ENCODE measurements around the gene DGKD. TPM values are rescaled to one million over a fixed set of nuclear protein-coding genes. Genes with fewer than 3 reads are reported as not detected.

DGKD gene
- total RNA-seq, 1 experiment from 2014 or later: 41.4 TPM

DNA sequence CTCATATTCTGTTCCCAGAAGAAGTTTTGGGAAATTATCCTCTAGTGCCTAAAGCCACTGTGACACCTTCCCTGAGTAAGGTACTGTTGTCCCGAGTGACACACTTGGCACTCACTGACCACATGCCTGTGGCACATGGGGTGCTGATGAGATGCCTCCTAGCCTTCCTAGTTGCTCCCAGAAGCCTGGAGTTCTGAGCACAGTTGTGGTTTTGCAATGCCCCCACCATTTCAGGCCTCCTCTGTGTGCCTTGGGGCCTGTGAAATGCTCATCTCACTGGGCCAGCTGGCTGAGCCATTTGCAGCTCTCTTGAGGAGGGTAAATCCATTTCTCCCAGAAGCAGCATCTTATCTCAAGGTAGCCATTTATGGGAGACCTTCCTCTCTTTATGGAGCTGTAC lies 91.8 kb downstream of the DGKD start (continued):
- TF ChIP-seq, protein P1, sequence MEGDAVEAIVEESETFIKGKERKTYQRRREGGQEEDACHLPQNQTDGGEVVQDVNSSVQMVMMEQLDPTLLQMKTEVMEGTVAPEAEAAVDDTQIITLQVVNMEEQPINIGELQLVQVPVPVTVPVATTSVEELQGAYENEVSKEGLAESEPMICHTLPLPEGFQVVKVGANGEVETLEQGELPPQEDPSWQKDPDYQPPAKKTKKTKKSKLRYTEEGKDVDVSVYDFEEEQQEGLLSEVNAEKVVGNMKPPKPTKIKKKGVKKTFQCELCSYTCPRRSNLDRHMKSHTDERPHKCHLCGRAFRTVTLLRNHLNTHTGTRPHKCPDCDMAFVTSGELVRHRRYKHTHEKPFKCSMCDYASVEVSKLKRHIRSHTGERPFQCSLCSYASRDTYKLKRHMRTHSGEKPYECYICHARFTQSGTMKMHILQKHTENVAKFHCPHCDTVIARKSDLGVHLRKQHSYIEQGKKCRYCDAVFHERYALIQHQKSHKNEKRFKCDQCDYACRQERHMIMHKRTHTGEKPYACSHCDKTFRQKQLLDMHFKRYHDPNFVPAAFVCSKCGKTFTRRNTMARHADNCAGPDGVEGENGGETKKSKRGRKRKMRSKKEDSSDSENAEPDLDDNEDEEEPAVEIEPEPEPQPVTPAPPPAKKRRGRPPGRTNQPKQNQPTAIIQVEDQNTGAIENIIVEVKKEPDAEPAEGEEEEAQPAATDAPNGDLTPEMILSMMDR (IDR thresholded peaks at IDR 0.05): no peak
- TF ChIP-seq, protein P2, sequence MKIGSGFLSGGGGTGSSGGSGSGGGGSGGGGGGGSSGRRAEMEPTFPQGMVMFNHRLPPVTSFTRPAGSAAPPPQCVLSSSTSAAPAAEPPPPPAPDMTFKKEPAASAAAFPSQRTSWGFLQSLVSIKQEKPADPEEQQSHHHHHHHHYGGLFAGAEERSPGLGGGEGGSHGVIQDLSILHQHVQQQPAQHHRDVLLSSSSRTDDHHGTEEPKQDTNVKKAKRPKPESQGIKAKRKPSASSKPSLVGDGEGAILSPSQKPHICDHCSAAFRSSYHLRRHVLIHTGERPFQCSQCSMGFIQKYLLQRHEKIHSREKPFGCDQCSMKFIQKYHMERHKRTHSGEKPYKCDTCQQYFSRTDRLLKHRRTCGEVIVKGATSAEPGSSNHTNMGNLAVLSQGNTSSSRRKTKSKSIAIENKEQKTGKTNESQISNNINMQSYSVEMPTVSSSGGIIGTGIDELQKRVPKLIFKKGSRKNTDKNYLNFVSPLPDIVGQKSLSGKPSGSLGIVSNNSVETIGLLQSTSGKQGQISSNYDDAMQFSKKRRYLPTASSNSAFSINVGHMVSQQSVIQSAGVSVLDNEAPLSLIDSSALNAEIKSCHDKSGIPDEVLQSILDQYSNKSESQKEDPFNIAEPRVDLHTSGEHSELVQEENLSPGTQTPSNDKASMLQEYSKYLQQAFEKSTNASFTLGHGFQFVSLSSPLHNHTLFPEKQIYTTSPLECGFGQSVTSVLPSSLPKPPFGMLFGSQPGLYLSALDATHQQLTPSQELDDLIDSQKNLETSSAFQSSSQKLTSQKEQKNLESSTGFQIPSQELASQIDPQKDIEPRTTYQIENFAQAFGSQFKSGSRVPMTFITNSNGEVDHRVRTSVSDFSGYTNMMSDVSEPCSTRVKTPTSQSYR (CRISPR knock-in tag; IDR thresholded peaks at IDR 0.05): no peak
- no peak for TF ChIP-seq JAZF1 (CRISPR knock-in tag; IDR thresholded peaks at IDR 0.05)
- no peak for TF ChIP-seq E2F5 (CRISPR knock-in tag; IDR thresholded peaks at IDR 0.05)
- TF ChIP-seq, protein P3, sequence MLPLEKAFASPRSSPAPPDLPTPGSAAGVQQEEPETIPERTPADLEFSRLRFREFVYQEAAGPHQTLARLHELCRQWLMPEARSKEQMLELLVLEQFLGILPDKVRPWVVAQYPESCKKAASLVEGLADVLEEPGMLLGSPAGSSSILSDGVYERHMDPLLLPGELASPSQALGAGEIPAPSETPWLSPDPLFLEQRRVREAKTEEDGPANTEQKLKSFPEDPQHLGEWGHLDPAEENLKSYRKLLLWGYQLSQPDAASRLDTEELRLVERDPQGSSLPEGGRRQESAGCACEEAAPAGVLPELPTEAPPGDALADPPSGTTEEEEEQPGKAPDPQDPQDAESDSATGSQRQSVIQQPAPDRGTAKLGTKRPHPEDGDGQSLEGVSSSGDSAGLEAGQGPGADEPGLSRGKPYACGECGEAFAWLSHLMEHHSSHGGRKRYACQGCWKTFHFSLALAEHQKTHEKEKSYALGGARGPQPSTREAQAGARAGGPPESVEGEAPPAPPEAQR (CRISPR knock-in tag; IDR thresholded peaks at IDR 0.05): no peak
- no peak for TF ChIP-seq NFE2L1 (CRISPR knock-in tag; IDR thresholded peaks at IDR 0.05)
- no peak for TF ChIP-seq EMX1 (CRISPR knock-in tag; IDR thresholded peaks at IDR 0.05)
- TF ChIP-seq, protein P4, sequence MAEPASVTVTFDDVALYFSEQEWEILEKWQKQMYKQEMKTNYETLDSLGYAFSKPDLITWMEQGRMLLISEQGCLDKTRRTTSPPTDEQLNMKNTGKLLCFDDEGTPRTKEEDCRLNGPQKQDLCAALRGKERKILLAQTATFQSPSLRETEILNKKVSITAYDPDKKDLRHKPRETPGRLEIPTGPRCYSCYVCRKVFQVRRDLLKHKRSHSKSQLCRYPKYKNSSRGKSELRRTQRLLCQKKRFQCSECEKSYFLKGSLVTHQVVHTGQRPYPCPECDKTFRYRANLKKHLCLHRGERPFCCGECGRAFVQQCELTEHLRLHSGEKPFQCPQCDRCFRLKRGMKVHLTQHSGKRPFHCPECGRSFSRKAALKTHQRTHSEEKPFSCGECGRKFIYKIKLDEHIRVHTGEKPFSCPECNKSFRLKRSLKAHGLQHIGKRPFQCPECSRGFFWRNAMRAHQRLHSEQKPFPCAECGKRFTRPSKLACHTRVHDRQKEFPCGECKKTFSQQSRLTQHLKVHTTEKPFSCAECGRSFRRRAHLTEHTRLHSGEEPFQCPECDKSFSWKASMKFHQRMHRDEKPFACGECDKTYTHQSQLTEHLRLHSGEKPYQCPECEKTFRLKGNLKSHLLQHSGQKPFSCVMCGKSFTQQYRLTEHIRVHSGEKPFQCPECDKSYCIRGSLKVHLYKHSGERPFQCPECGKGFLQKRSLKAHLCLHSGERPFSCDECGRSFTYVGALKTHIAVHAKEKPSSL (CRISPR knock-in tag; conservative IDR thresholded peaks at IDR 0.05): no peak
- TF ChIP-seq, protein P5, sequence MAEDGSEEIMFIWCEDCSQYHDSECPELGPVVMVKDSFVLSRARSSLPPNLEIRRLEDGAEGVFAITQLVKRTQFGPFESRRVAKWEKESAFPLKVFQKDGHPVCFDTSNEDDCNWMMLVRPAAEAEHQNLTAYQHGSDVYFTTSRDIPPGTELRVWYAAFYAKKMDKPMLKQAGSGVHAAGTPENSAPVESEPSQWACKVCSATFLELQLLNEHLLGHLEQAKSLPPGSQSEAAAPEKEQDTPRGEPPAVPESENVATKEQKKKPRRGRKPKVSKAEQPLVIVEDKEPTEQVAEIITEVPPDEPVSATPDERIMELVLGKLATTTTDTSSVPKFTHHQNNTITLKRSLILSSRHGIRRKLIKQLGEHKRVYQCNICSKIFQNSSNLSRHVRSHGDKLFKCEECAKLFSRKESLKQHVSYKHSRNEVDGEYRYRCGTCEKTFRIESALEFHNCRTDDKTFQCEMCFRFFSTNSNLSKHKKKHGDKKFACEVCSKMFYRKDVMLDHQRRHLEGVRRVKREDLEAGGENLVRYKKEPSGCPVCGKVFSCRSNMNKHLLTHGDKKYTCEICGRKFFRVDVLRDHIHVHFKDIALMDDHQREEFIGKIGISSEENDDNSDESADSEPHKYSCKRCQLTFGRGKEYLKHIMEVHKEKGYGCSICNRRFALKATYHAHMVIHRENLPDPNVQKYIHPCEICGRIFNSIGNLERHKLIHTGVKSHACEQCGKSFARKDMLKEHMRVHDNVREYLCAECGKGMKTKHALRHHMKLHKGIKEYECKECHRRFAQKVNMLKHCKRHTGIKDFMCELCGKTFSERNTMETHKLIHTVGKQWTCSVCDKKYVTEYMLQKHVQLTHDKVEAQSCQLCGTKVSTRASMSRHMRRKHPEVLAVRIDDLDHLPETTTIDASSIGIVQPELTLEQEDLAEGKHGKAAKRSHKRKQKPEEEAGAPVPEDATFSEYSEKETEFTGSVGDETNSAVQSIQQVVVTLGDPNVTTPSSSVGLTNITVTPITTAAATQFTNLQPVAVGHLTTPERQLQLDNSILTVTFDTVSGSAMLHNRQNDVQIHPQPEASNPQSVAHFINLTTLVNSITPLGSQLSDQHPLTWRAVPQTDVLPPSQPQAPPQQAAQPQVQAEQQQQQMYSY (CRISPR knock-in tag; IDR thresholded peaks at IDR 0.05): no peak
- TF ChIP-seq, protein P6, sequence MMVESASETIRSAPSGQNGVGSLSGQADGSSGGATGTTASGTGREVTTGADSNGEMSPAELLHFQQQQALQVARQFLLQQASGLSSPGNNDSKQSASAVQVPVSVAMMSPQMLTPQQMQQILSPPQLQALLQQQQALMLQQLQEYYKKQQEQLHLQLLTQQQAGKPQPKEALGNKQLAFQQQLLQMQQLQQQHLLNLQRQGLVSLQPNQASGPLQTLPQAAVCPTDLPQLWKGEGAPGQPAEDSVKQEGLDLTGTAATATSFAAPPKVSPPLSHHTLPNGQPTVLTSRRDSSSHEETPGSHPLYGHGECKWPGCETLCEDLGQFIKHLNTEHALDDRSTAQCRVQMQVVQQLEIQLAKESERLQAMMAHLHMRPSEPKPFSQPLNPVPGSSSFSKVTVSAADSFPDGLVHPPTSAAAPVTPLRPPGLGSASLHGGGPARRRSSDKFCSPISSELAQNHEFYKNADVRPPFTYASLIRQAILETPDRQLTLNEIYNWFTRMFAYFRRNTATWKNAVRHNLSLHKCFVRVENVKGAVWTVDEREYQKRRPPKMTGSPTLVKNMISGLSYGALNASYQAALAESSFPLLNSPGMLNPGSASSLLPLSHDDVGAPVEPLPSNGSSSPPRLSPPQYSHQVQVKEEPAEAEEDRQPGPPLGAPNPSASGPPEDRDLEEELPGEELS (CRISPR knock-in tag; IDR thresholded peaks at IDR 0.05): no peak
- TF ChIP-seq, protein P7, sequence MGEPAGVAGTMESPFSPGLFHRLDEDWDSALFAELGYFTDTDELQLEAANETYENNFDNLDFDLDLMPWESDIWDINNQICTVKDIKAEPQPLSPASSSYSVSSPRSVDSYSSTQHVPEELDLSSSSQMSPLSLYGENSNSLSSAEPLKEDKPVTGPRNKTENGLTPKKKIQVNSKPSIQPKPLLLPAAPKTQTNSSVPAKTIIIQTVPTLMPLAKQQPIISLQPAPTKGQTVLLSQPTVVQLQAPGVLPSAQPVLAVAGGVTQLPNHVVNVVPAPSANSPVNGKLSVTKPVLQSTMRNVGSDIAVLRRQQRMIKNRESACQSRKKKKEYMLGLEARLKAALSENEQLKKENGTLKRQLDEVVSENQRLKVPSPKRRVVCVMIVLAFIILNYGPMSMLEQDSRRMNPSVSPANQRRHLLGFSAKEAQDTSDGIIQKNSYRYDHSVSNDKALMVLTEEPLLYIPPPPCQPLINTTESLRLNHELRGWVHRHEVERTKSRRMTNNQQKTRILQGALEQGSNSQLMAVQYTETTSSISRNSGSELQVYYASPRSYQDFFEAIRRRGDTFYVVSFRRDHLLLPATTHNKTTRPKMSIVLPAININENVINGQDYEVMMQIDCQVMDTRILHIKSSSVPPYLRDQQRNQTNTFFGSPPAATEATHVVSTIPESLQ (CRISPR knock-in tag; IDR thresholded peaks at IDR 0.05): no peak
